ENCODE measurements around the gene UPK2.

Gene UPK2

DNA sequence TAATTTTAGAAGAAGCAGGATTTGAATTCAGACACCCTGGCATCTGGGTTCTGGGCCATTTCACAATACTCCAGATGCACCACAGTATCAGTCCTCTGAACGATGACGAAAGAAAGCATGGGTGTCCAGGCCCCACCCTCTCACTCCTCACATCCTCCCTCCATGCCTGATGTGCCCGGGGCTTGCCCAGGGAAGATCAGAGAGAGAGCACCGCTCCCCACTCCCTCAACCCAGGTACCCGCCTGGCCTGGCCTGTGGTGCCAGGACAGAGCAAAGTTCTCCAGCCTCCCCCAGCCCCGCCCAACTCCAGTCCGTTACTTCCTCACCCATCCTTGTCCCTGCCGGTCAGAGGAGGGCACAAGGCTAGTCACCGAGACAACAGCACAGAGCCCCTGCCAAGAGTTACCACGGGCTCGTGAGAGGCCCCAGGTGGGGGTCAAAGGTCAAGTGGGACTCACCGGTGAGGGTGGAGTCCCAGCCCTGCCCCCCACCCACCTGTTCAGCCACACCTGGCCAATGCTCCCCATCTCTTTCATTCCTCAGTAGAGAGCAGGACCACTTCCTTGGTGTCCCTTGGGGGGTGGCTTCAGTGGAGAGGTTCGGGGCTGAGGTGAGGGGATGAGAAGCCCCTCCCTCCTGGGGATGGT is 38.5 kb upstream of the UPK2 start:
- DNase-seq (ENCODE audit: low read depth in 2 of 2) = no peak

DNA sequence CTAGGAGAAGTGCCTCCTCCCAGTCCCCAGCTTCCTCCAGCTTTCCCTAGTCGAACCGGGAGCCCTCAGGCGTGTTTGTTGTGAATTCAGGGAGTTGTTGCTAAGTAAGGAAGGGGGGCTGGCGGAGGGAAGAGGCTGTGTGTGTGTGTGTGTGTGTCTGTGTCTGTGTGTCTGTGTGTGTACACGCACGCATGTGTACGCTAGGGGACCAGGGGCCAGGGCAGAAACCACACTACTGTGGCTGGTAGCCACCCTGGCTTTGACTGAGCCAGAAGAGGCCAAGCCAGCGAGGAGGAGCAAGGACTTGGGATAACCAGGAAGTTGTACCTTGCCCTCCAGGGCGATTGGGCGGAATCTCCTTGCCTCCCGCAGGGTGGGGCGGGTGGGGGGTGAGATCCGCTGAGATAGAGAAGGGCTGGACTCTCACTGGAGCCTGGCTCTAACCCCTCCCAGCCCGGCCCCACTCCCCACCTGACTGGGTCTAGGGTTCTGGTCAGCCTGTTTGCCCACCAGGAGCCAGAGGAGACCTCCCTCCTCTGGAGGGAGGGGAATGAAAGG is 37.9 kb upstream of the UPK2 start:
- no peak for DNase-seq (ENCODE audit: low read depth in 2 of 2)

DNA sequence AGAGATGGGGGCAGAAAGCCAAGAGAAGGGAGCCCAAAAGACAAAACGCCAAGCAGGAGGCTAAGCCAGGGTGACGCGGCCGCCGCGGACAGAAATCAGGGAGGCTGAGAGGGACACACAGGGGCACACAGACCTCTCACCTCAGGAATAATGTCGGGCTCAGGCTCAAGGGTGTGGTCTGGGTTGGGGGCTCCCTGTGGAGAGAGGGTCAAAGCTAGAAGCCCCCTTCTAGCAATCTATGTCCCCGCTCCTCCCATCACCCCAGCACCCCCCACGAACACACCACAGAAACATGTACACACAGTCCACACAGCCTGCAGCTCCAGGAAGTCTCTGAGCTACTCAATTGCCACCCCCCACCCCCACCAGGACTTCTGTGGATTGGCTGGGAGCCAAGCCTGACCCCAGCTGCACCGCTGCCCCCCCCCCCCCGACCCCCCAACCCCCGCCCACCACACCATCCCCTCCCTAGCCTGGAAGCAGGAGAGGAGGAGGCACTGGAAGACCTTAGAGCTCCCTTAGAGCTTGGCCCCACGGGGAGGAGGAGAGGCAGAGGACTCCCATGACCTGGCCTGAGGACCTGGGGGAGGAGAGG is 37.3 kb upstream of the UPK2 start:
- DNase-seq (ENCODE audit: low read depth in 2 of 2) = no peak

DNA sequence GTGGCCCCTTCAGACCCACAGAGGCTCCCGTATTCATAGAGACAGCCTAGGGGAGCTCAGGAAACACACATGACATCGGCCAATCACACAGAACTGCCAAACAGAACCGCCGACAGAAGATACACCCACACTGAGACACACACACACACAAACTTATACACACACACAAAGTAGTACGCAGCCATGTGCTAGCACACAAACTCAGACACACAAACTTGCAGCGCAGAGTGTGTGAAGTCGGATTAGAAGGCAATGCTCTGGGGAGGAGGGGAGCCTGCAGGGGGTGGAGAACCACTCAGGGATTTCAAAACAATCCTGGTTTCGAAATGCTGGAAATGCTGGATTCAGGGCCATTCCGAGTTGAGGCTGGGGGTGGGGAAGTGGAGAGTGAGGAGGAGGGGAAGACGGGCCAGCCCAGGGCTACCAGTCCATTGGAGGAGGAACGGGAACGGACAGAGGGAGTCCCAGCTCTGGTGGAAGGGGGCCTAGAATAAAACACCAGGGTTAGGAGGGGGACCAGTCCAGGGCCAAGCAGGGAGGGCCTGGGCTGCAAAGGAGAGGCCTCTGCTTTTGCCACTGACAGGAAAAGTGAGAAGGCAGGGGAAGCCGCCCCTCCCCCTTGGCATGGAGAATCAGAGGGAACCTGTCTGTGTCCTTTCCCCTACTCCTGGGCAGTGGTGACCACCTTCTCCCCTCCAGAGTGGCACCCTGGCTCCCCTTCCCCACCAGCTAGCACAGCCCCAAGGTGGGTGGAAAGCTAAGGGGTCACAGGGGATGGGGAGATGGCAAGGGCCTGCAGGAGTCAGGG is 34.8 kb upstream of the UPK2 start:
- no peak for DNase-seq (ENCODE audit: low read depth in 2 of 2)

DNA sequence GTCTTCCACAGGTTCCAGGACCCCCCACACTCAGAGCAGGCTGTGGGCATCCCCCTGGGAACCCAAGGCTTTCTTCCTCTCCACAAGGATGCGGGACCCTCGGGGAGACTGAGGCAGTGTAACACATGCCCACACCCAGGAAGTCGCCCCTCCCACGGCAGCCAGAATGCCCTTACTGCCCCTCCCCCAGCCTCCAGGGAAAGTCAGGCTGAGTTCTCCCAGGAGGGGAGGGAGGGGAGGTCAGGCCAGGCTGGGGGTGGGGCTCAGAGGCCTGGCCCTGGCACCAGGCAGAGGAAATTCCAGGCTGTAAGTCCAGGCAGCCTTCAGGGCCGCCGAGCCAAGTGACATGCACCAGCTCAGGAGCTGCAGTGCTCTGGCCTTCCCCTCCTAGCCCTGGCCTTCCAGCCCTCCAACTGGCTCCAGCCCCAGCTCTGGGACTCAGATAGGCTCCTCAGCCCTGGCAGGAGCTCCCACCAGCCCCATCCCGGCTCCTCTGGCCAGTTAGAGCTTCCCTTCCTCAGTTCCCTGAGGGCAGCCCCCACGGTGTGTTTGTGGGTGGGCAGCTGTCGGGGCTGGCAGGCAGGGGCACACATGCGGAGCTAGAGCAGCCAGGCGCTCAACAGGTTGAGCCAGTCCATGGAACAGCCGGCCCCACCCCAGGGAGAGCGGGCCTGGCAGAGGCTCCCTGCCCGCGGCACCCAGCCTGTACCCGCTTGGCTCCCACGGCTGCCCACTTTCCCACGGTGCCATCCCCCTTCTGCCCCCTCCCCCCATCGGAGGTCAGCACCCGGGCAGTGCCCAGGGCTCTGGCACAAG is 34.0 kb upstream of the UPK2 start:
- no peak for DNase-seq (ENCODE audit: low read depth in 2 of 2)

DNA sequence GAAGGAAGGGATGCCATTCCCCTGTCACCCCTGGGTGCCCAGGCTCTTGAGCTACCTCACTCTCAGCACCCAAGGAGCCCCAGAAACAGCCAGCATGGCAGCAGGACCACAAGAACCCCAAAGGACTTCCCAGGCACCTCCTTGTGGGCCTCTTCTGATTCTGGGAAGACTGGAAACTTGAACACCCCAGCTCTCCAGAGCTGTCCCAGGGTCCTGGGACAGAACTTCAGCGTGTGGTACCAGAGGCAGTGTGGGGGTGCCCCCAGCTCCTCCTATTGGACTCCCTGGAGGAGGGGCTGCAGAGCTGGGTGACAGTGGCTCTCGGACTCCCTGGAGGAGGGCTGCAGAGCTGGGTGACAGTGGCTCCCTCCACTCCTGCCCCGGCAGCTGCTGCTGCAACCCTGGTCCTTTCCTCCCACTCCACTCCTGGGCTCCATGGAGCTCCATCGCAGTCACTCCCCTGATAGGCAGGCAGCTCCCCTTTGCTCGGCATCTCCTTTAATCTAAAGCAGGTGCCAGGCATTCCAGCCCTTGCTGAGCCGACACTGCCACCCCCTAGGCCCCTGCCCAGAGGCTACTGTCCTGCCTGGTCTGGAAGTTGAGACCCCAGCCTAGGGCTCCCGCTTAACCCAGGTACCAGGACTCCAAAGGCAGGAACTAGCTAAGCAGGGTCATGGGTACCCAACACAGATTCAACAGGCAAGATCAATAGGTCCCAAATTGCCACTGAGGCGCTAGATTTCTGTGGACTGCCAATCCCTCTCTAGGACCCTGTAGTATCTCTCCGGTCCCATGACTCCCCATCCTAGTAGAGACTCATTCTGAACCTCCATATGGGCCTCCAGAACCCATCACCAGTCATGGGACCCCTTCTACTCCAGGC is 33.1 kb upstream of the UPK2 start:
- no peak for DNase-seq (ENCODE audit: low read depth in 2 of 2)

DNA sequence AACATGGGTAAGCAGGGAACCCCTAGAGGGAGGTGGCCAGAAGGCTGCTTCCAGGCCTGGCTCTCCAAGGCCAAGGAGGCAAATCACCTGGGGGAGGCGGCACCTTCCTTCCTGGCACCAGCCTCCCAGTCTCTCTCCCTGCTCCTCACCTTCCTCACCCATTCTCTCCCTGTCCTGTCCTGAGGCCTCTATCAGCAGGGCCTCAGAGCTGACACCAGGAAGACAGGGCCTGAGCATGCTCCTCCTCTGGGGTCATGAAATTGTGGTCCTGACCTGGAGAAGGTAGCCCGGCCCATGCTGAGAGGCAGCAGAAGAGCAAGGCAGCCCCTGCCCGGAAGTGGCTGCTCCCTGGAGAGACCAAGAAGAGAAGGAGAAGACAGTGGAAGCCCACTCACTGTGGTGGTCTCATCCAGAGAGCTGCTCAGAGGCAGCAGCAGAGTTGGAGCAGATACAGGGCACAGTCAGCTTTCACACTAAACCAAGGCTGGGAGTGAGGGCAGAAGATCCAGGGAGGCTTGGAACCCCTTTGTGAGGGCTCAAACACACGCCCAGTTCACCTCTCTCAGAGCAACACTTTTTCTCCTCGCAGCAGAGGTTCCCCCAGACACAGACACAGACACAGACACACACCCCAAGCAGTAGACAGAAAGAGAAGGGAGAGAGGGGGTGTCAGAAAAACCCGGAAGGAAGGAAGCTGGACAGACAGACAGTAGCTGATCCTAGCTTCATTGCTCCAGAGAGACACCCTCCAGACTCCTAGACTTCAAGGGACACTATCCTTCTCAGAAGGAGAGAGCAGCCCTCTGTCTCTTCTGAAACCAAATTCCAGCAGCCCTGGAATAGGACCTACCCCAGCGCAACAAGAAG is 32.1 kb upstream of the UPK2 start:
- no peak for DNase-seq (ENCODE audit: low read depth in 2 of 2)

DNA sequence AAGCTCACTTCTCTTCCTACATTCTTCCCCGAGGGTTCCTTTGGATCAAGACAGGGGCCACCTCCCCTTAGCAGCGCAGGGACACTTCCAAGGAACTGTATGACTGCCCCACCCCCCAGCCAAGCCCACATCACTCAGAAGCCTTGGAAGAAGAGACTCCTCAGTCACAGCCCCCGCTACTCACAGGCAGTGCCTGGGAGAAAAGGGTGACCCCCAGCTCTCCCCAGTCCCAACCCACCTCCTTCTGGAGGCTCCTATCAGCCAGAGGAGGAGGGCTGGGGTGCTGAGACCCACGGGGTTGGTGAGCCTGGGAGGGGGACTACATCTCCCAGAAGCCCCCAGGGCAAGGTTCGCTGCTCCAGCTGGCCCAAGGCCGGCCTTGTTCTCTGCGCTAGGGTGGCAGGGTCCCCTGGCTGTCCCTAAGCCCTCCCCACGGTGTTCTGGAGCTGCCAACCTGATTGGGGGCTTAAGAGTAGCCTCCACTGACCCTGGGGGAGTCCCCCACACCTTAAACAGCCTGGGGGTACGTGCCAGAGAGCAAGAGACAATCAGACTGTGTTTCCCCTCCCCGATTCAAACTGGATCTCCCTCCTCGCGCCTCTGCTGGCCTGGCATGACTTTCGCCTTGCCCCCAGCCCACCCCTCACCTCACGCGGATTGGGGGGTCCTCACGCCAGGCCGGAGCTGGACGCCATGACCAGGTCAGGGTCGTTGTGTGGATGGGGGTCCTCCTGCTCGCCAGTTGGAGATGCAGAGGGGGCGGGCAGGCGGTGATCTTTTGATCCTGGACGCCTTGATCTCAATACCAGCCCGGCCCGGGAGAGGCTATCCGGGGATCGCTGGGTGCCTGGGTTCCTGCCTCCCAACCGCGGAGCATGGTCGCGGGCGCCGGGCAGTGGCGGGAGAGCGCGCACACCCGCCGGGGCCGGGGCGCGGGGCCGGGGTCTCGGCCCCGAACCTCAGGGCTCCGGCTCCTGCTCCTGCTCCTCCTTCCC is 31.2 kb upstream of the UPK2 start:
- no peak for DNase-seq (ENCODE audit: low read depth in 2 of 2)

DNA sequence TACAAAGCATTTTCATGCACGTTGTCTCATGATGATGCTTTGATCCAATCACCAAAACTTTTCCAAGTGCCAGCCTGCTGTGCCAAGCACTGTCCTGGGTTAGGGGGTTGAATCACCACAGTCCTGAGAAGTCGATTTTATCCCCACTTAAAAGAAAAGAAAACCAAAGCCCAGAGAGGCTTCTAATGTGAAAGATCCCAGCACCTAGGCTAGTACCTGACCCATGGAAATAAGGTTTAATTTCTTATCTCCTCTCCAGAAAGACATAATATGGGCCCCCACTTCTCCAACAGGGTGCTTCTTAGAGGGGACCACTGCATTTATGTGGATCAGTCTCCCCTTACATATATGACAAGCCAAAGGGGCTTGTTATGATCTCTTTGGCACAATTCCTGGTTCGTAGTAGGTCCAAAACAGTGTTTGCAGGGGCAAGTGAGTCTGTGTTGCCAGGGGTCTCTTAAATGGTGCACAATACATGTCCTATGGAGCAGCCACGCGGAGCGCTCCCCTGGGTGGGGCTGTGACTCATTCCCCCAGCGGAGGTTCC is 28.5 kb upstream of the UPK2 start:
- no peak for DNase-seq (ENCODE audit: low read depth in 2 of 2)

DNA sequence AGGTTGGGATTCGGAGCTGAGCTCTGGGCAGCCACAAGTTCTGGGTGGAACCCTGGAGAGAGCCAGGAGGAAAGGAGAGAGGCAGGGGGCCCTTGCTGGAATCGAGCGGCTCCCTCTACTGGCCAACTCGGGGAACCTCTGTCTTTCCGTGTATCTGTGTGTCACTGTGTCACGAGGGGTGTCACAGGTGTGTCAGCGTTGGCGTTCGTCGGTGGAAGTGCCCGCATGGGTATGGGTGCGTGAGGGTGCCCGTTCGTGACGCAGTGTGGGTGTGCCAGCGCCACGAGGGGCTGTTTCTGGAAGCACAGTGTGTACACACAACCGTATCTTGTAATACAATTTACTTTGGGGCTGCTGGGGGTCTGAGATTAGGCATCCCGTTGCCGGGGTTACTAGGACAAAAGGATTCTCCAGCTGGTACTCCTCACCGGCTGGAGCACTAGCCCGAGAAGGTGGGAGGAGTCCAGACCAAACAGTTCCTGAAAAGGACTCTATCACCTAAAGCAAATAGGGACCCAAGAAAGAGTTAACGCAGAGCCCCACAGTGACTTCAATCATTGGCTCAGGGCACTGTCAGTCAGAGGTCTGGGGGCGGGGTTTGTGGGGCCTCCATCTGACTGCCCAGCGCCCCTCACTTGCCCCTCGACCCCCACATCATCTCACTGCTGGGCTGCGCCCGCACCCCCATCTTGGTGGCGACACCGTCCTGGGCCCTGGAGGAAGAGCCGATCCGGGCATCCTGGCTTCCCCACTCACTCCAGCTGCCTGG is 27.8 kb upstream of the UPK2 start:
- DNase-seq (ENCODE audit: low read depth in 2 of 2) = peak; percentile 90 to 95

DNA sequence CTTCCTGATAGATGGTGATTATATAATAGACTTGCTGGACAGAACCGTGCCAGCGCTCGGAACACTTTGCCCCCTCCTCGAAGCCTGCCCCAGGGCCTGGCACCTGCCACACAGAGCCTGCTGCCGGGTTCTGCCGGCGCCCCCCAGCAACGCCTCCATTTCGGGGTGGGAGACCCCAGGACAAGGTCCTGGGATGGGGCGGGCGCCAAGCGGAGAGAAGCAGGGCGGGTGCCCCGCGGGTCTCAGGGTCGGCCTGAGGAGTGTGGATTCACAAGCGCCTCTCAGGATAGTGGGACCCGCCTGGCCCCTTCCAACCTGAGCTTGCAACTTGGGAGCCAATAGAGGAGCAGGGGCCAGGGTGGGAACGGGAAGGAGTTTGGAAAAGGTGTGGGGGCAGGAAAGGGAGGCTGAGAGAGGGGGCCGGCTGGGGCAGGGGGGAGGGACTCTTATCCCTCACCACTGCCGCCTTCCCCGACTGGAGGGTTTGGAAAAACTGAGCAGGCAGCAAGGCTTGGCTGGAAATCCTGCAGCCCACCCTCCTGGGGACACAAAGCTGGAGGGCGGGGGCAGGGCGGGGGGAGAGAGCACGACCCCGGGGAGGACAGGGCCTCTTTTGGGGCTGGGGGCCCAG is 27.1 kb upstream of the UPK2 start:
- DNase-seq (ENCODE audit: low read depth in 2 of 2) = no peak

DNA sequence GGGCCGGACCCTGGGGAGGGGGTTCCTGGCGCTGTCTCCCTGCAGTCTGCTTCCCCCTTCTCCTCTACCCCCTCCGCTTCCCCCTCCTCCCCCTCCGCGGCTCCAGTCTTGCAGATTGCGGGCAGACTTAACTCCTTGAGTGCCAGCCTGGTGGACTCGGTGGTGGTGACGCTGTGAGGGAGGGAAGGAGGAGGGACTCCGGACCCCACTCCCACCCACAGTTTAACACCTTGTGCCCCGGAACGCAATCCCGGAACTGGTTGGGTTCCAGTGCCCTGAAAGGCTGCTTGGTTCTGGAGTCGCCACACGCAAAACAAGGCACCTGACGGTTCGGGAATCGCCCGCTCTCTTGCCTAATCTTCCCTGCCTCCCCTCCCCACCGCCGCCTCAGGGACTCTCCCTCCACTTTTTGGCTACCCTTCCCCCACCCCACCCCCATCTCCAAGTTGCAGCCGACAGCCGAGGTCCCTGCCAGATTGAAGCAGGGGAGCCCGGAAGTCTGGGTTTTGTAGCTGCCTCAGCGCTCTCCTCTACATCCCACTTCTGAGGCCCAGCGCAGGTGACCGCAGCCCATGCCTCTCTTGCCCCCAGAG is 26.5 kb upstream of the UPK2 start:
- peak; percentile 57 to 60 for DNase-seq (ENCODE audit: low read depth in 2 of 2)

DNA sequence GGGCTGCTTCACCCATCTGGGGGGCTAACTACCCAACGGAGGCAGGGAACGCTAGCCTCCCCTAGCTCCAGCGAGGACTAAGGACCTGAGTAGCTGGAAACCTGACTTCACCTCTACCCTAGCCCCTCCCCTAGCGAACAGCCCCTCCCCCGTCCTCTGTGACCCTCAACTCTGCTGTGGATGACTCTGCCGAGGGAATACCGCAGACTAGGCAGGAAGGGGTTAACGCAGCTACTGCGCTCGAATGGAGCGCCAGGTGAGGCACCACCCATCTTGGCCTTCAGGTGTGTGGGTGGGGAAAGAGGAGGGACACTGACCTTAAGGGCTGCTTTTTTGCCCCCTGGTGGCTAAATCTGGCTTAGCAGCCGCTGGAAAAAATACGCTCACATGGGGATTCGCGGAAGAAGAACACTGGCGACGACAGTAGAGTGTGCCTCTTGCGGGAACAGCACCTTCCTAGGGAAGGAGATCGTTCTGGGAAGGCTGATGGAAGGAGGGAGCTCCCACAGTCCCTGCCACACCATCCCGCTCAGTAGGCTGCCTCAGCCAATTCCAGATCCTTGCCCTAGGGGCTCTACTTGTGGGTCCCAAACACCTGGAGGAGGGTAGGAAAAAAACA is 25.9 kb upstream of the UPK2 start:
- DNase-seq (ENCODE audit: low read depth in 2 of 2) = peak; percentile 81 to 85

DNA sequence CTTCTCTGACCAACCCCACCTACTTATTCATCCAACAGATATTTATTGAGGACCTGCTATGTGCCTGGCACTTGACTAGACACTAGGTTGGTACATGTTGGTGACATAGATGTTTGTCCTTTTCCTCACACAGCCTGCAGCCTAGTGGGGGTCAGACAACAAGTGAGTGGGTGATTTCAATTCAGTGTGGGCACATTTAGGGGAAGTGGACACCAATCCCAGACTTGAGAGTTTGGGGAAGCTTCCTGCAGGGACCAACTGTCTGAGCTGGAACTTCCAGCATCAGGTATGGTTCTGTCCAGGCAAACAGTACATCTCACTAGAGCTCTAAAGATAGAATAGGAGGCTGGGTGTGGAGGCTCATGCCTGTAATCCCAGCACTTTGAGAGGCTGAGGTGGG is 24.5 kb upstream of the UPK2 start:
- DNase-seq (ENCODE audit: low read depth in 2 of 2) = no peak

DNA sequence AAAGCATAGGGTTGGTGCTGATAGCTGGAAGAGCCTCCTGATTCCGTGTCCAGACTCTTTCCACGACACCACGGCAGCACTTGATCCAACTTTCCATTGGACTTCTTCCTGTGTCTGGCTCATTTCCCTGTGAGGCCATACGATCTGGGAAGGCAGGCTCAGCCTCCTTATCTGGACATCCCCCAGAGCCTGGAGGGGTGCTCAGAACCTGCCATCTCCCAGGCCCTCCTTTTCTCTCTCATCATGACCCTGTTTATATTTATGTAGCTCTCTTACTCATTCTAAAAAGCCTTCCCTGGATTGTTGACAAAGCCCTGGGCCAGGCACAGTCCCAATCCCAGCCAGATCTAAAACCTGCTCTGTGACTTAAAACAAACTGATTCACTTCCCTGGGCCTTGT is 22.6 kb upstream of the UPK2 start:
- DNase-seq (ENCODE audit: low read depth in 2 of 2) = no peak

DNA sequence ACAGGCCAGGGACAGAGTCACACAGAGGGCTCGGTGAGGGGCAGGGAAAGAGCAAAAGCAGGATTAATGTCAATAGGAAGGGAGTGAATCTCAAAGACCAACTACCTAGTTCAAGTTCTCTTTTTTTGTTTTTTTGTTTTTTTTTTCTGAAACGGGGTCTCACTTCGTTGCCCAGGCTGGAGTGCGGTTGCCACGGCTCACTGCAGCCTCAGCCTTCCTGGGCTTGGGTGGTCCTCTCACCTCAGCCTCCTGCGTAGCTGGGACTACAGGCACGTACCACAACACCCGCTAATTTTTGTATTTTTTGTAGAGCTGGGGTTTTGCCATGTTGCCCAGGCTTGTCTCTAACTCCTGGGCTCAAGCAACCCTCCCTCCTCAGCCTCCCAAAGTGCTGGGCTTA is 20.7 kb upstream of the UPK2 start:
- no peak for DNase-seq (ENCODE audit: low read depth in 2 of 2)

All from activated CD4-positive, alpha-beta T cell treated with anti-CD3 and anti-CD28 coated beads for 24 hours (primary cell).